HepG2 (cell line): Measurements from ENCODE around the gene XAF1. TPM values are rescaled to one million over a fixed set of nuclear protein-coding genes. Genes with fewer than 3 reads are reported as not detected.

Source experiments
- BRCA1 ChIP-seq: sonication (generic); formaldehyde crosslinking; IDR thresholded peaks from 2 replicates; pipeline ENCODE4 v1.4.0; 2020; ENCODE audit warnings: missing genetic modification reagents
- CREB3 ChIP-seq: sonication (generic); formaldehyde crosslinking; IDR thresholded peaks from 2 replicates; pipeline ENCODE4 v1.5.0; 2020; ENCODE audit warnings: missing genetic modification reagents
- ERF ChIP-seq: IDR thresholded peaks from 2 replicates; pipeline ENCODE4 v1.6.1; 2018; ENCODE audit warnings: missing biosample characterization, missing genetic modification reagents
- FOXK1 ChIP-seq: sonication (generic); formaldehyde crosslinking; IDR thresholded peaks from 2 replicates; pipeline ENCODE4 v1.4.0; 2020; ENCODE audit warnings: low read depth, missing genetic modification reagents, borderline replicate concordance
- GABPB1 ChIP-seq: IDR thresholded peaks from 2 replicates; pipeline ENCODE4 v1.6.1; 2016; ENCODE audit warnings: mild to moderate bottlenecking, missing genetic modification reagents, moderate library complexity, missing compliant biosample characterization
- GLI4 ChIP-seq: sonication (generic); formaldehyde crosslinking; IDR thresholded peaks from 2 replicates; pipeline ENCODE4 v1.5.1; 2020; ENCODE audit warnings: missing genetic modification reagents, mild to moderate bottlenecking, moderate library complexity, borderline replicate concordance
- KAT7 ChIP-seq: IDR thresholded peaks from 2 replicates; pipeline ENCODE4 v1.6.1; 2018; ENCODE audit warnings: borderline replicate concordance, missing compliant biosample characterization
- MED13 ChIP-seq: sonication (generic); formaldehyde crosslinking; IDR thresholded peaks from 2 replicates; pipeline ENCODE4 v1.5.0; 2020; ENCODE audit warnings: missing genetic modification reagents
- NCOR1 ChIP-seq: fragments of 200-600 bp; sonication (generic); IDR thresholded peaks from 2 replicates; pipeline ENCODE4 v1.7.0; 2017; ENCODE audit warnings: antibody characterized with exemption, low read length, borderline replicate concordance
- NFKBIZ ChIP-seq: IDR thresholded peaks from 2 replicates; pipeline ENCODE4 v1.6.1; 2018; ENCODE audit warnings: missing genetic modification reagents, missing compliant biosample characterization
- NR2F1 ChIP-seq, 2 experiments: fragments of 450-650 bp in 1 of 2; formaldehyde crosslinking in 1 of 2; IDR thresholded peaks; 2 replicates each; pipeline versions ENCODE4 v1.5.0 to v1.6.1; 2016 to 2020; ENCODE audit warnings: mild to moderate bottlenecking in 1 of 2, missing compliant biosample characterization in 1 of 2, missing genetic modification reagents in 1 of 2, moderate library complexity in 1 of 2
- PHF20 ChIP-seq: sonication (generic); formaldehyde crosslinking; IDR thresholded peaks from 2 replicates; pipeline ENCODE4 v1.5.0; 2020; ENCODE audit warnings: mild to moderate bottlenecking, missing genetic modification reagents
- POLR2G ChIP-seq: fragments of 200-400 bp; formaldehyde crosslinking; IDR thresholded peaks from 2 replicates; pipeline ENCODE4 v1.6.1; 2018; ENCODE audit warnings: mild to moderate bottlenecking, low read depth, low read length, moderate library complexity
- REPIN1 ChIP-seq: sonication (generic); formaldehyde crosslinking; IDR thresholded peaks from 2 replicates; pipeline ENCODE4 v1.8.0; 2022; ENCODE audit warnings: missing genetic modification reagents, low read depth, mild to moderate bottlenecking, borderline replicate concordance
- SNAPC2 ChIP-seq: sonication (generic); formaldehyde crosslinking; IDR thresholded peaks from 2 replicates; pipeline ENCODE4 v1.8.1; 2022; ENCODE audit warnings: mild to moderate bottlenecking, missing genetic modification reagents
- SP2 ChIP-seq: sonication (generic); formaldehyde crosslinking; IDR thresholded peaks from 2 replicates; pipeline ENCODE4 v1.5.1; 2020; ENCODE audit warnings: mild to moderate bottlenecking, missing genetic modification reagents
- TAF1 ChIP-seq: sonication (generic); formaldehyde crosslinking; IDR thresholded peaks from 2 replicates; pipeline ENCODE4 v1.4.0; 2020; ENCODE audit warnings: missing genetic modification reagents
- TBX2 ChIP-seq: sonication (generic); formaldehyde crosslinking; IDR thresholded peaks from 2 replicates; pipeline ENCODE4 v1.5.0; 2020; ENCODE audit warnings: missing genetic modification reagents, mild to moderate bottlenecking, borderline replicate concordance
- TCF7 ChIP-seq: sonication (generic); IDR thresholded peaks from 2 replicates; pipeline ENCODE4 v1.6.1; 2016; ENCODE audit warnings: antibody characterized with exemption, low read depth
- ZBTB1 ChIP-seq: sonication (generic); formaldehyde crosslinking; IDR thresholded peaks from 2 replicates; pipeline ENCODE4 v1.4.0; 2020; ENCODE audit warnings: missing genetic modification reagents, borderline replicate concordance
- ZFP36L1 ChIP-seq: sonication (generic); formaldehyde crosslinking; IDR thresholded peaks from 2 replicates; pipeline ENCODE4 v1.8.0; 2022; ENCODE audit warnings: mild to moderate bottlenecking, missing genetic modification reagents, moderate library complexity
- ZKSCAN1 ChIP-seq: fragments of 150-350 bp; IDR thresholded peaks from 2 replicates; pipeline ENCODE4 v1.6.1; 2014; ENCODE audit warnings: low read length
- ZNF124 ChIP-seq: sonication (generic); formaldehyde crosslinking; IDR thresholded peaks from 2 replicates; pipeline ENCODE4 v1.4.0; 2020; ENCODE audit warnings: missing genetic modification reagents
- ZNF280B ChIP-seq: sonication (generic); formaldehyde crosslinking; IDR thresholded peaks from 2 replicates; pipeline ENCODE4 v1.5.0; 2020; ENCODE audit warnings: missing genetic modification reagents, mild to moderate bottlenecking, borderline replicate concordance
- ZNF337 ChIP-seq: sonication (generic); formaldehyde crosslinking; IDR thresholded peaks from 2 replicates; pipeline ENCODE4 v1.5.1; 2020; ENCODE audit warnings: missing genetic modification reagents, low read depth, mild to moderate bottlenecking, borderline replicate concordance
- ZNF615 ChIP-seq: sonication (generic); formaldehyde crosslinking; IDR thresholded peaks from 2 replicates; pipeline ENCODE4 v1.5.0; 2020; ENCODE audit warnings: mild to moderate bottlenecking, missing genetic modification reagents, borderline replicate concordance
- ZNF691 ChIP-seq: sonication (generic); formaldehyde crosslinking; IDR thresholded peaks from 2 replicates; pipeline ENCODE4 v1.4.0; 2020; ENCODE audit warnings: missing genetic modification reagents, low read depth, mild to moderate bottlenecking, borderline replicate concordance
- polyA plus RNA-seq, 8 experiments: library from polyadenylated mRNA; depleted of rRNA in 3 of 8; stranded (reverse) in 7 of 8; unstranded in 1 of 8; fragments of >200 nt; fragmentation: Illumina TruSeq in 4 of 8; extraction: Trizol in 4 of 8; gene quantifications; 2 replicates each; pipeline versions ENCODE4 v1.2.1 to v1.2.3, GENCODE V29; 2011 to 2016; ENCODE audit warnings: low read depth in 4 of 8, missing spikeins in 1 of 8, mixed read lengths in 1 of 8; ENCODE audit not compliant: insufficient read depth in 1 of 8
- total RNA-seq, 5 experiments: library from RNA; depleted of rRNA; stranded (reverse); fragments of >200 nt; fragmentation: Illumina TruSeq; extraction: Trizol; gene quantifications; 2 replicates each; pipeline ENCODE4 v1.2.3, GENCODE V29; 2016; ENCODE audit warnings: low read depth in 1 of 5

Gene XAF1
- total and polyA plus RNA-seq, 2 of the 13 experiments (the other 11 are each of a cell fraction or from before 2014, with no cell fraction given): 1.2 to 2.4 TPM

GRCh38 chr17:6712058-6712853 is 43.6 kb upstream of the XAF1 start (continued):
- TF ChIP-seq ZNF280B (CRISPR knock-in tag) (peak; percentile 47; the same call in 1 of the 2 replicates), ZNF124 (CRISPR knock-in tag) (0 out of 2 replicates have a peak, but pooled peaks have one; percentile 52), TAF1 (CRISPR knock-in tag) (peak; percentile 27; the same call in 1 of the 2 replicates), FOXK1 (CRISPR knock-in tag) (peak; percentile 8; the same call in 1 of the 2 replicates), GLI4 (peak; percentile 57; the same call in 1 of the 2 replicates), MED13 (CRISPR knock-in tag) (0 out of 2 replicates have a peak, but pooled peaks have one; percentile 30), ZFP36L1 (CRISPR knock-in tag) (peak; percentile 30; the same call in 1 of the 2 replicates), ZKSCAN1 (no peak), ERF (no peak; the same call in 1 of the 2 replicates), NCOR1 (peak; percentile 44; the same call in 1 of the 2 replicates), NFKBIZ (no peak), GABPB1 (CRISPR knock-in tag) (no peak), SP2 (0 out of 2 replicates have a peak, but pooled peaks have one; percentile 11), ZNF615 (CRISPR knock-in tag) (0 out of 2 replicates have a peak, but pooled peaks have one; percentile 16), ZNF691 (0 out of 2 replicates have a peak, but pooled peaks have one; percentile 8), KAT7 (peak; percentile 49; the same call in 1 of the 2 replicates), BRCA1 (CRISPR knock-in tag) (no peak), ZNF337 (CRISPR knock-in tag) (peak; percentile 81; the same call in 1 of the 2 replicates), CREB3 (0 out of 2 replicates have a peak, but pooled peaks have one; percentile 82), PHF20 (CRISPR knock-in tag) (no peak), TCF7 (peak; percentile 26; the same call in 1 of the 2 replicates), REPIN1 (CRISPR knock-in tag) (peak; percentile 71; the same call in 1 of the 2 replicates), SNAPC2 (CRISPR knock-in tag) (0 out of 2 replicates have a peak, but pooled peaks have one; percentile 23), ZBTB1 (no peak), POLR2G (peak; percentile 63; the same call in 1 of the 2 replicates), TBX2 (CRISPR knock-in tag) (no peak; the same call in 1 of the 2 replicates), NR2F1 (CRISPR knock-in tag; IDR thresholded peaks at IDR 0.05) (0 out of 4 replicates have a peak, but pooled peaks of 1 of the 2 experiments have one; percentile 9)
